Measurements from ENCODE around the gene SAMD8. TPM values are rescaled to one million over a fixed set of nuclear protein-coding genes. Genes with fewer than 3 reads are reported as not detected.
A peak's percentile ranks its signal among the peaks of the same experiment; 100 is the strongest.

The SAMD8 gene
- total and polyA plus RNA-seq, 2 donors (not counting 1 experiment from before 2014, with no cell fraction given): 15.9 to 35.7 TPM

DNA sequence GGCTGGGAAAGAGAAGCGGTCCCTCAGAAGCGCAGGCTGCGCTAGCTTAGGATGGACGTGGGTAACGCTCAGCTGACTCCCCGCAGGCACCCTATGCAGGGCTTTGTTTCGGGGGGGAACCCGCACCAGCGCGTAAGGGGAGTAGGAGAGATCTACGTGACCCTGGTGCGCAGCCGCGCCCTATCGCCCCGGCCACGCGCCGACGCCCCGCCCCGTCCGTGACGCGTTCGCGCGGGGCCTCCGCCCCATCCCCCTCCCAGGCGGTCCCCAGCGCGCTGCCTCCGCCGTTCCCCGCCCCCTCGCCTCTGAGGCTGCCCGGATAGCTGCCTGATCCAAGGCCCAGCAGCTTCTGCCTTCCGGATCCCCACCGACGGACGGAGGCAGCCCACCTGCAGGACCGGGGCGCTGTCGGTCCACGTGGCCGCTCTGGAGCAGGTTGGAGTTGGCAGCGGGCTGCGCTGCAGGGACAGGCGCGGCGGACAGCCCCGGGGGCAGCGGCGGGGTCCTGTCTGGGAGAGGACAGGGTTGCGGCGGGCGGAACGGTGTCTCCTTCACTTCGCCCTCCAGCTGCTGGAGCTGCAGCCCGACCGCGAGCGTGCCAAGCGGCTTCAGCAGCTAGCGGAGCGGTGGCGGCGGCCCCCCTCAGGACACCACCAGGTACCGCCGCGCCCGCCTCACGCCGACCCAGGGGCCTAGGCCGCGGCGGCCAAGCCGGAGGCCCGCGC lies 99.0 kb downstream of the SAMD8 start, which contains the start of gene VDAC2:
VDAC2 (plus strand) TSS at position 515 of the 725 bp plus-strand sequence. CDS start 363 bp downstream, outside the sequence.
- peaks cover 24% of the 10 kb centered on the region for H3K4me1 Mint-ChIP-seq
- intact Hi-C loops (cut with micrococcal nuclease): loop anchor here (1.0 kb wide), 6 partner anchors 20 to 1059 kb away; partner anchors contain the start of gene ADK

More for the DNA sequence above, 99.0 kb downstream of the SAMD8 start, which contains the start of gene VDAC2:
- Mint-ChIP-seq H3K4me3 (peak within 1 kb of the TSS; percentile 95), H3K27me3 (no peaks in the 10 kb centered on the region), H3K27ac (peak within 1 kb of the TSS; percentile 98), H3K9me3 (ENCODE audit: insufficient read depth) (no peaks in the 10 kb centered on the region)
- Histone ChIP-seq H3K4me1 (ENCODE audit: control insufficient read depth in 2 of 2, insufficient read depth in 2 of 2, low read length in 2 of 2) (peaks cover 12 to 20% of the 10 kb centered on the region in 2 donors), H3K4me2 (replicated peaks; ENCODE audit: low read depth, low read length, poor library complexity, severe bottlenecking) (peak within 1 kb of the TSS; percentile 83), H3K36me3 (replicated peaks in 1 of 2; ENCODE audit: control extremely low read depth in 1 of 2, control insufficient read depth in 1 of 2, extremely low read depth in 1 of 2, insufficient read depth in 2 of 2, low read length in 1 of 2) (peaks cover 4 to 18% of the 10 kb centered on the region in 2 experiments), H3K4me3 (ENCODE audit: control extremely low read depth in 1 of 5, extremely low read depth in 1 of 5, insufficient read depth in 1 of 5, low read depth in 2 of 5, low read length in 4 of 5) (peak within 1 kb of the TSS; percentile 84 to 98 (median 93)), H3K79me2 (ENCODE audit: control insufficient read depth, insufficient read depth, low read length) (peaks cover 43% of the 10 kb centered on the region), H3K27me3 (replicated peaks in 1 of 4; ENCODE audit: control extremely low read depth in 1 of 4, control insufficient read depth in 3 of 4, insufficient read depth in 4 of 4, low read length in 3 of 4) (no peaks in the 10 kb centered on the region), H4K20me1 (ENCODE audit: control insufficient read depth, insufficient read depth, low read length, poor library complexity, severe bottlenecking) (peaks cover 14% of the 10 kb centered on the region), H3K9me3 (ENCODE audit: control extremely low read depth in 1 of 3, control insufficient read depth in 2 of 3, insufficient read depth in 1 of 3, low read length in 2 of 3) (no peaks in the 10 kb centered on the region), H2AFZ (ENCODE audit: insufficient read depth, low read depth, low read length, poor library complexity, severe bottlenecking) (peak within 1 kb of the TSS; percentile 88), H3K27ac (ENCODE audit: low read length in 2 of 2) (peak within 1 kb of the TSS; percentile 97 to 100), H3K9ac (ENCODE audit: low read length) (peak within 1 kb of the TSS; percentile 98)
- no peak for TF ChIP-seq EZH2 (IDR thresholded peaks at IDR 0.05; ENCODE audit: borderline replicate concordance, insufficient read depth, low read depth, low read length, poor library complexity, severe bottlenecking)
- TF ChIP-seq, protein P1, sequence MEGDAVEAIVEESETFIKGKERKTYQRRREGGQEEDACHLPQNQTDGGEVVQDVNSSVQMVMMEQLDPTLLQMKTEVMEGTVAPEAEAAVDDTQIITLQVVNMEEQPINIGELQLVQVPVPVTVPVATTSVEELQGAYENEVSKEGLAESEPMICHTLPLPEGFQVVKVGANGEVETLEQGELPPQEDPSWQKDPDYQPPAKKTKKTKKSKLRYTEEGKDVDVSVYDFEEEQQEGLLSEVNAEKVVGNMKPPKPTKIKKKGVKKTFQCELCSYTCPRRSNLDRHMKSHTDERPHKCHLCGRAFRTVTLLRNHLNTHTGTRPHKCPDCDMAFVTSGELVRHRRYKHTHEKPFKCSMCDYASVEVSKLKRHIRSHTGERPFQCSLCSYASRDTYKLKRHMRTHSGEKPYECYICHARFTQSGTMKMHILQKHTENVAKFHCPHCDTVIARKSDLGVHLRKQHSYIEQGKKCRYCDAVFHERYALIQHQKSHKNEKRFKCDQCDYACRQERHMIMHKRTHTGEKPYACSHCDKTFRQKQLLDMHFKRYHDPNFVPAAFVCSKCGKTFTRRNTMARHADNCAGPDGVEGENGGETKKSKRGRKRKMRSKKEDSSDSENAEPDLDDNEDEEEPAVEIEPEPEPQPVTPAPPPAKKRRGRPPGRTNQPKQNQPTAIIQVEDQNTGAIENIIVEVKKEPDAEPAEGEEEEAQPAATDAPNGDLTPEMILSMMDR (IDR thresholded peaks at IDR 0.05): no peak
- WGBS (ENCODE audit: insufficient coverage): under 1% methylated on average over 77 of the region's 80 CpGs
- ChIA-PET POLR2A (interaction anchor here (0.5 to 2.6 kb wide), 10 partner anchors 12 to 1062 kb away, joined by 3 to 27 read pairs (median 4); partner anchors contain the start of genes ADK, AP3M1, COMTD1 and SAMD8), CTCF (interaction anchor here (1.0 to 5.3 kb wide), 8 partner anchors 15 to 966 kb away, joined by 3 to 100 read pairs (median 4); partner anchors contain the start of genes COMTD1 and SAMD8)
- ATAC-seq (ENCODE audit: low read depth) (peak; percentile 89), DNase-seq (peak; percentile 99)

Data from B cell (primary cell).